Parathyroid adenoma (tissue), 2 donors: ENCODE results near the gene CKLF.

Source experiments
- H2AFZ ChIP-seq: fragments of 300-600 bp; sonication (generic); one replicate; pipeline ENCODE4 v1.7.0; 2017; ENCODE audit warnings: antibody characterized with exemption, mild to moderate bottlenecking
- H3K27ac ChIP-seq: fragments of 300-600 bp; sonication (generic); one replicate; pipeline ENCODE4 v1.7.0; 2017
- H3K27me3 ChIP-seq: fragments of 300-600 bp; sonication (generic); one replicate; pipeline ENCODE4 v1.7.0; 2017; ENCODE audit warnings: low read length; ENCODE audit not compliant: control insufficient read depth, insufficient read depth
- H3K36me3 ChIP-seq: fragments of 300-600 bp; sonication (generic); one replicate; pipeline ENCODE4 v1.7.0; 2017; ENCODE audit warnings: low read length; ENCODE audit not compliant: control insufficient read depth, insufficient read depth
- H3K4me1 ChIP-seq: fragments of 300-600 bp; sonication (generic); one replicate; pipeline ENCODE4 v1.7.0; 2017; ENCODE audit warnings: control low read depth
- H3K4me2 ChIP-seq: fragments of 300-600 bp; sonication (generic); one replicate; pipeline ENCODE4 v1.7.0; 2017; ENCODE audit warnings: low read length
- H3K4me3 ChIP-seq: fragments of 300-600 bp; sonication (generic); one replicate; pipeline ENCODE4 v1.7.0; 2017; ENCODE audit warnings: low read depth, low read length
- H3K79me2 ChIP-seq: fragments of 300-600 bp; sonication (generic); one replicate; pipeline ENCODE4 v1.7.0; 2017; ENCODE audit warnings: control low read depth
- H3K9ac ChIP-seq: fragments of 300-600 bp; sonication (generic); one replicate; pipeline ENCODE4 v1.7.0; 2017; ENCODE audit warnings: mild to moderate bottlenecking
- H3K9me3 ChIP-seq: fragments of 300-600 bp; sonication (generic); one replicate; pipeline ENCODE4 v1.7.0; 2017; ENCODE audit warnings: low read length; ENCODE audit not compliant: control insufficient read depth
- TF ChIP-seq, protein P1 (sequence below): fragments of 300-600 bp; sonication (generic); IDR thresholded peaks from one replicate; pipeline ENCODE4 v1.7.0; 2017; ENCODE audit warnings: antibody characterized with exemption, mild to moderate bottlenecking
- donor health status: primary hyperparathyroidism.

The CKLF gene

DNA sequence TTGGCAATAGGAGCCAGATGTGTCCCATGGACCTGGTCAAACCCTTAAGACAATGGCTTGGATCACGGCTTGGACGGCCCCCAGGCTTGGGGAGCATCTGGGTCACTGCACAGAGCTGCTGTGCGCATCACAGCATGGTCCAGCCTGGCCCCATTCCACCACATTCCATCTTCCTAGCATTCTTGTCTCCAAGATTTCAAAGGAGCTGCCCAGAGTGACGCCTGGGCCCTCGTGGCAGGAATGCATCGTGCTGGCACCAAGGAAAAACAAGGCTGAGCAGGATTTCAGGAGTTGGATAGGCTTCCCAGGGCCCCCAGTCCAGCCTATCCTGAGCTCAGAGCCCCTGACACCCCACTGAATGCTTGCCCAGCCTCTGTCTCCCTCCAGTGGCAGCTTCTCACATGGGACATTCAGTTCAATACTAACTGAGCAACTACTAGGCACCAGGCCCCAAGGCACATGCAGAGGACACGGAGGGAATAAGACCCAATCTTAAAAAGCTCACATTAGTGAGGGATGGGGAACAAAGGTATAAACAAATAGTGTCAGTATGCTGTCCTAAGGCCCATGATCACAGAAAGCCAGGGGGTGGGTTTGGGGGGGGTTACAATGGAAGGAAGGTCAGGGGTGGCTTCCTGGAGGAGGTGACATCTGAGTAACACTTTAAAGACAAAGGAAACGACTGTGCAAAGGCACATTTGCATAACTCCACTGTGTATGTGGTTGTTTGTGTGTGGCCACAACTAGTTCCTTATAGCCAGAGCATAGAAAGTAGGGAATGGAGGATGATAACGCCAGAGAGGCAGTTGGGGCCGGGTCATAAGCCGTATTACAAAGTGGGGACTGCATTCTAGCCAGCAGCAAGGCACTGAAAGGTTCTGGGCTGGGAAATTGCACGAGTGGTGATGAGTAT lies 36.5 kb upstream of the CKLF start:
- peaks cover 42% of the 10 kb centered on the region for H3K4me1 ChIP-seq

DNA sequence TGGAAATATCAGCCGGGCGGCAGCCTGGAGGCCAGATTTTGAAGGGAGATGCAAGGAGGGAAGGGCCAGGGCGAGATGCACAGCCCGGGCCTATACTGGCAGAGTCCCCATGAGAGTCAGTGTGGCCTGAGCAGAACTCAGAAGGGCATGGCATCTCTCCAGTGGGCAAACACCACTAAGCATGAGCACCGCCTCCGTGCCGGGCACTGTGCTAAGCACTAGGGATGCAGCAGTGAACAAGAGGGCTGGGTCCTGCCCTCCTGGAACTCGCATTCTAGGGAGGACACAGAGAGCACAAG lies 35.9 kb upstream of the CKLF start:
- Histone ChIP-seq H3K9ac (no peak overlapping the region), H3K4me3 (peak overlapping the region; percentile 36)
- TF ChIP-seq, protein P1, sequence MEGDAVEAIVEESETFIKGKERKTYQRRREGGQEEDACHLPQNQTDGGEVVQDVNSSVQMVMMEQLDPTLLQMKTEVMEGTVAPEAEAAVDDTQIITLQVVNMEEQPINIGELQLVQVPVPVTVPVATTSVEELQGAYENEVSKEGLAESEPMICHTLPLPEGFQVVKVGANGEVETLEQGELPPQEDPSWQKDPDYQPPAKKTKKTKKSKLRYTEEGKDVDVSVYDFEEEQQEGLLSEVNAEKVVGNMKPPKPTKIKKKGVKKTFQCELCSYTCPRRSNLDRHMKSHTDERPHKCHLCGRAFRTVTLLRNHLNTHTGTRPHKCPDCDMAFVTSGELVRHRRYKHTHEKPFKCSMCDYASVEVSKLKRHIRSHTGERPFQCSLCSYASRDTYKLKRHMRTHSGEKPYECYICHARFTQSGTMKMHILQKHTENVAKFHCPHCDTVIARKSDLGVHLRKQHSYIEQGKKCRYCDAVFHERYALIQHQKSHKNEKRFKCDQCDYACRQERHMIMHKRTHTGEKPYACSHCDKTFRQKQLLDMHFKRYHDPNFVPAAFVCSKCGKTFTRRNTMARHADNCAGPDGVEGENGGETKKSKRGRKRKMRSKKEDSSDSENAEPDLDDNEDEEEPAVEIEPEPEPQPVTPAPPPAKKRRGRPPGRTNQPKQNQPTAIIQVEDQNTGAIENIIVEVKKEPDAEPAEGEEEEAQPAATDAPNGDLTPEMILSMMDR: no peak

More for the DNA sequence above, 36.5 kb upstream of the CKLF start:
- Histone ChIP-seq H3K27ac (peak overlapping the region; percentile 97), H3K4me3 (peak overlapping the region; percentile 36), H2AFZ (peak overlapping the region; percentile 59), H3K4me2 (peak overlapping the region; percentile 59), H3K9ac (no peak overlapping the region), H3K79me2 (peaks cover 2% of the 10 kb centered on the region), H3K9me3 (no peaks in the 10 kb centered on the region), H3K36me3 (no peaks in the 10 kb centered on the region), H3K27me3 (no peaks in the 10 kb centered on the region)
- TF ChIP-seq, protein P1: no peak

GRCh38 chr16:66516808-66517585 lies 35.4 kb upstream of the CKLF start:
- peak overlapping the region; percentile 59 for H3K4me2 ChIP-seq
- TF ChIP-seq, protein P1: no peak
- no peaks in the 10 kb centered on the region for H3K36me3 ChIP-seq
- peaks cover 2% of the 10 kb centered on the region for H3K79me2 ChIP-seq
- no peaks in the 10 kb centered on the region for H3K27me3 ChIP-seq
- peaks cover 42% of the 10 kb centered on the region for H3K4me1 ChIP-seq
- H2AFZ ChIP-seq: peak overlapping the region; percentile 82
- no peaks in the 10 kb centered on the region for H3K9me3 ChIP-seq
- H3K27ac ChIP-seq: peak overlapping the region; percentile 97
- no peak overlapping the region for H3K9ac ChIP-seq
- H3K4me3 ChIP-seq: peak overlapping the region; percentile 36

More for the DNA sequence above, 35.9 kb upstream of the CKLF start:
- H3K4me1 ChIP-seq: peaks cover 45% of the 10 kb centered on the region
- peak overlapping the region; percentile 59 for H3K4me2 ChIP-seq
- H3K9me3 ChIP-seq: no peaks in the 10 kb centered on the region
- peaks cover 2% of the 10 kb centered on the region for H3K79me2 ChIP-seq
- H3K36me3 ChIP-seq: no peaks in the 10 kb centered on the region
- H2AFZ ChIP-seq: peak overlapping the region; percentile 59
- H3K27ac ChIP-seq: peak overlapping the region; percentile 97
- no peaks in the 10 kb centered on the region for H3K27me3 ChIP-seq

- Histone ChIP-seq H3K4me2 (peak overlapping the region; percentile 58), H3K4me3 (no peak overlapping the region), H2AFZ (peak overlapping the region; percentile 82), H3K27ac (peak overlapping the region; percentile 97), H3K9me3 (no peaks in the 10 kb centered on the region), H3K9ac (no peak overlapping the region), H3K4me1 (peaks cover 38% of the 10 kb centered on the region), H3K36me3 (no peaks in the 10 kb centered on the region), H3K27me3 (no peaks in the 10 kb centered on the region), H3K79me2 (peaks cover 2% of the 10 kb centered on the region)
- TF ChIP-seq, protein P1: no peak
Measured at GRCh38 chr16:66517586-66518263, 34.7 kb upstream of the CKLF start.
